NCI-H2196 treated with DMSO at 0.1 percent for 48 hours (cell line): ENCODE data around the gene TBC1D26.
"Not testable (repeated sequence)": the region's sequence is repeated elsewhere in the genome, so short reads cannot be mapped to it uniquely, and the experiment has no call there.

ENCODE experiments used
- DNase-seq: peaks from one replicate; lab custom pipeline; 2025; ENCODE audit not compliant: unreplicated experiment; lab: John Stamatoyannopoulos, UW

TBC1D26 gene

DNA sequence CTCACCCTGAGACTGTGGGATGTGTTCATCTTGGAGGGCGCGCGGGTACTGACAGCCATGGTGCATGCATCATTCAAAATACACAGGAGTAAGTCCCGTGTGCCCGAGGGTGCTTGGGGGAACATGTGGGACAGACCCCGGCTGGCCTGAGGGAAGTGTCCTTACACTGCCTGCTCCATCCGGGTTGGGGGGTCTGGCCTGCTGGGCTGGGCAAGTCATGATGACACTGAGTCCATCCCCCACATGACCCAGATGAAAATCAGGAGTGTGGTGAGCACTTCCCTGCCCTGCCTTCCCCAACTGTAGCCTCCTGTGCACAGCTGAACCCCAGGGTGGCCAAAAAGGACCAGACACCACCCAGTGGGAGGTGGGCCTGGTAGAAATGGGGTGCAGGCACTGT, 10.8 kb downstream of the TBC1D26 start:
- no peak for DNase-seq

DNA sequence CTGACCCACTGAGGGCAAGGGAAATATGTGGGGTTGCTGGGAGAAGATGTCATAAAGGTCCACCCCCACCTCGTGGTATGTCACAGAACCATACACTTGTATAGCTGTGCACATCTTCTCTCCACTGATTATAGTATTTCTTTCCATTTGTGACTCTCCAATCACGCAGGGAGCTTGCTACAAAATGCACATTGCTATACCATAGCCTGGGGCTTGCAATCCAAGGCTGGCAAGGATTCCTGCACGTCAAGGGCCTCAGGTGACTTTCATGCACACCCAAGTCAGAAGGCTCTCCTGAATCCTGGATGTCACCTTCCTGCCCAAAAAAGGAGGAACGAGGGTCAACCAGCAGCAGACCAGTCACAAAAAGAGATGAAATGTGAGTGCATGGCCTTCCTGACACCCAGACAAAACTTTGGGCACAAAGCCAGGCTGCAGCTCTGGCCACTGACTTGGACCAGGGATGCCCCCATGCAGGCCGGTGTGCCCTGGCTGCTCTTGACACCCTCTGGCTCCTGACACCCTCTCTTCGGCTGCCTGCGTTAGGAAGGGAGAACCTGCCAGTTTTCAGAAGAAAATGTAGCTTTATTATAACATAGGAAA, 12.1 kb downstream of the TBC1D26 start:
- no peak for DNase-seq

GRCh38 chr17:15744885-15745284, 12.8 kb downstream of the TBC1D26 start:
- DNase-seq: no peak

DNA sequence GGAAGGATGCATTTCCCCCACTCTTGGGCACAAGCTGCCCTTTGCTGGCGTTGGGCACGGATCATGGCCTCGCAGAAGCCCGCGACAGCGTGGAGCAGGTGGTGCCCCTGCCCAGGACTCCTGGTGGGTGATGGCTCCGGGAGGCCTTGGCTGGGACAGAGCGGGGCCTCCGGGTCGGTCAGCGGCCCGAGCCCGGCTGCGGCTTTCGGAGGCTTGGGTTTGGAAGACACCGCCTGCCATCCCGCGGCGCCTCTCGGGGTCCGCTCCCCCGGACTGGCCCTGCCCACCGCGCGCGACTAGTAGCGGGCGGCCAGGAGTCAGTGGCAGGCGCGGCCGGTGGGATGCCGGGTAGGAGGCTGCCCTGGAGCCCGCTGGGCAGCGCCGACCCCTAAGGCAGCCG, 17.3 kb downstream of the TBC1D26 start:
- not testable (repeated sequence) for DNase-seq

- DNase-seq: not testable (repeated sequence)
Measured at GRCh38 chr17:15768865-15769533, 36.9 kb downstream of the TBC1D26 start.

DNA sequence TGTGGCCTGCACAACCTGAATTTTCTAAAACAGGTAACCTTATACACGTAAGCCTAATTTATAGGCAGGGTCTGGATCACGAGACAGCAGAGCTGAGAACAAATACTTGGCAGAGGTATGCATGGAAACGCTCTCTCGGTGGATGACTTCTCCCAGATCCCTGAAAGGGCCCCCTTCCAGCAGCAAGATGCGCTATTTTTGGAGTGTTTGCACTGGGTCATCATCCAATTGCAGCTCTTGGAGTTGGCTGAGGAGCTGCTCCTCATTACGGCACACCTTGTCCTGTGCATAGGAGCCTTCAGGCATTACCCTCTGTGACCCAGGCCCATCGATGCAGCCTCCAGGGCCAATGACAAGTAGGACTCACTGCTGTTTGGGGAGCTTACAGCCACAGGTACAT, 38.6 kb downstream of the TBC1D26 start:
- DNase-seq: not testable (repeated sequence)

DNA sequence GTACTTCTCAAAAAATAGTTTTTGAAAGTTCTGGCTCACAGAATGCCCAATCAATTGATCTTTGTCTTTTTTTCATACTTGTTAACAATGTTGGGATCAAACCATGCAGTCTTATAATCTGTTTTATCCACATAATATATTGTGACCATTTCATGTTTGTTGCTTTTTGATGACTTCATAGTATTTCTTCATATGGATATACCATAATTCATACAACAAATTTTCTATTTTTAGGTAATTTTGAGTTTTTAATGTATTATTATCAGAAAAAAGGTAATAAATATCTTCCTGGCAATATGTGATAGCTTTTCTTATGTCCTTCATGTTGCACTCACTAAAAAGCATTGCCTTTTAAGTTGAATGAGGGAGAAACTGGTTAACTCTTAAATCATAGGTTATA, 44.8 kb downstream of the TBC1D26 start:
- DNase-seq: no peak

DNA sequence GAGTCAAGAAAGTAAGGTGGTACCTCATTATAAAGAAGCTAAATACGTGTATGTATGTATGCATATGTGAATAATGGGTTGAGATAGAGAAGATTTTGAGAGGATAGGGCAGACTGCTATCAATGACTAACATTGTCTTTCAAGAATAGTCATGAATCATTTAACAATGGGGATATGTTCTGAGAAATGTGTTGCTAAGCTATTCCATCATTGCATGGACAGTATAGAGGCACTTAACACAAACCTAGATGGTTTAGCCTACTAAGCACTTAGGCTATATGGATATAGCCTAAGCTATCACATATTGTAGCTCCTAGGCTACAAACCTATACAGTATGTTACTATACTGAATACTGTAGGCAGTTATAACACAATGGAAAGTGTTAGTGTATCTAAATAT, 45.2 kb downstream of the TBC1D26 start:
- no peak for DNase-seq

GRCh38 chr17:15777717-15778116, 45.6 kb downstream of the TBC1D26 start:
- DNase-seq: no peak

- no peak for DNase-seq
Measured at GRCh38 chr17:15779119-15779518, 47.0 kb downstream of the TBC1D26 start.

GRCh38 chr17:15780188-15780587, 48.1 kb downstream of the TBC1D26 start:
- no peak for DNase-seq

GRCh38 chr17:15782866-15783265, 50.8 kb downstream of the TBC1D26 start:
- DNase-seq: no peak

DNA sequence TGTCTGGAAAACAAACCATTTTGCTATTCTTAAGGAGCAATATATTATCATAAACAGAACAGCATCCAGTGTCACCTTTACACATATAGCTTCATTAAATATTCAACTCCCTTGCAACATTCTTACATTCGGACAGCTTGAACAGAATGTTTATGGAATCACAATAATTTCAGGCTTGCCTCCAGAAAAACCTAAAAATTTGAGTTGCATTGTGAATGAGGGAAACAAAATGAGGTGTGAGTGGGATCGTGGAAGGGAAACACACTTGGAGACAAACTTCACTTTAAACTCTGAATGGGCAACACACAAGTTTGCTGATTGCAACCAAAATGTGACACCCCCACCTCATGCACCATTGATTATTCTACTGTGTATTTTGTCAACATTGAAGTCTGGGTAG, 51.4 kb downstream of the TBC1D26 start:
- no peak for DNase-seq

DNA sequence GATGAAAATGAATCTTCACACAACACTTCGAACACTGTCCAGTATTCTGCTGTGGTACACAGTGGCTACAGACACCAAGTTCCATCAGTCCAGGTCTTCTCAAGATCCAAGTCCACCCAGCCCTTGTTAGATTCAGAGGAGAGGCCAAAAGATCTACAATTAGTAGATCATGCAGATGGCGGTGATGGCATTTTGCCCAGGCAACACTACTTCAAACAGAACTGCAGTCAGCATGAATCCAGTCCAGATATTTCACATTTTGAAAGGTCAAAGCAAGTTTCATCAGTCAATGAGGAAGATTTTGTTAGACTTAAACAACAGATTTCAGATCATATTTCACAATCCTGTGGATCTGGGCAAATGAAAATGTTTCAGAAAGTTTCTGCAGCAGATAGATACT, 52.3 kb downstream of the TBC1D26 start:
- DNase-seq: not testable (repeated sequence)

- not testable (repeated sequence) for DNase-seq
Measured at GRCh38 chr17:15787363-15788075, 55.4 kb downstream of the TBC1D26 start.

DNA sequence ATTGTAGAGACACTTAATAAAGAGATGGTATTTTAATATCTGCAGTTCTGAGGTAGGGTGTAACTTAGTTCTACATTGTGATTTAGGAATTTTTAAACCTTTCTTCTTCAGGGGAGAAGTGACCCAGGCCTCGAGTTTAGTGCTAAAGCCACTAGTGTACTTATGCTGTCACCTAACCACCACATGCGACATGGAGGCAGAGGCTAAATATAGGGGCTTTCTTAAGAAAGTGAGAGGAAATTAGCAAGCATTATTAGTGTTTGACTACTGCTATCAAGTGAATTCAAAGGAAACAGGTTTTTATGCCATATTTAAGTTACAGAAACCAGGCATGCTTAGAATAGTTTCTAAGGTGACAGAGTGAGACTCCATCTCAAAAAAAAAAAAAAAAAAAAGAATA, 56.3 kb downstream of the TBC1D26 start:
- not testable (repeated sequence) for DNase-seq
